Measurements from ENCODE around the gene MEGF11. TPM values are rescaled to one million over a fixed set of nuclear protein-coding genes. Genes with fewer than 3 reads are reported as not detected.

Gene MEGF11
- total RNA-seq, 1 donor from 2014 or later = not detected

DNA sequence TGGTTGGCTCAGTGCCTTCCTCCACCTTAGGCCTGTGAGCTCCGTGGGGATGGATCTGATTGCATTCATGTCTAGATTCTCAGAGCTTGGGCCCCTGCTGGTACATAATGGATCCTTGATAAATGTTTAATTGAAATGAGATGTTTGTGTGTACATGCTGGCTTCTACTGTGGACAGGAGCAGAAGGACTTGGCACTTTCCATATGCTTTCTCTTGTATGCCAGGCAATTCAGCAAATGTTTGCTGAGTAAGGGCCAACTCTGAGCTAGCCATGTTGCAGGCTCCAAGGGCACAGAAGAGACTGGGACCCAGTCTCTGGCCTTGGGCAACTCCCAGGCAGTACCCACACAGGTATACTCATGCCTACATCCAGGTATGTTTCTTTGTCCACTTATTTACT is 317.3 kb downstream of the MEGF11 start:
- intact Hi-C loops (cut with DNase I) = no loop called here
- DNase-seq = no peak
- no peak for ATAC-seq (ENCODE audit: poor library complexity)

DNA sequence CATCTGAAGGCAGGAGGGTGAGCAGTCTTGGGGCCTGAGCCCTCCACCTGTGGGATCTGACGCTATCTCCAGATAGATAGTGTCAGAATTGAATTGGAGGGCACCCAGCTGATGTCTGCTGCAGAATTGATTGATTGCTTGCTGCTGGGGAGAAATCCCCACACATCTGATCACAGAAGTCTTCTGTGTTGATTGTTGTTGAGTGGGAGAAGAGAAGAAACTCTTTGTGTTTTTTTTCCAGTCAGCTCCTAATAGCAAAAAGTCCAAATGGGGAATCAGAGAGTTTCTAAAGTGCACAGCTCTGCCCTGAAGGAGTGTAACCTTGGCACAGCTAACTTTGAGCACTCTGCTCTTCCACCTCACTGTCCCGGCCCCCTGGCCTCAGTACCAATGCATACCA is 318.2 kb downstream of the MEGF11 start:
- ATAC-seq (ENCODE audit: poor library complexity) (no peak), DNase-seq (no peak)
- intact Hi-C loops (cut with DNase I) = no loop called here

DNA sequence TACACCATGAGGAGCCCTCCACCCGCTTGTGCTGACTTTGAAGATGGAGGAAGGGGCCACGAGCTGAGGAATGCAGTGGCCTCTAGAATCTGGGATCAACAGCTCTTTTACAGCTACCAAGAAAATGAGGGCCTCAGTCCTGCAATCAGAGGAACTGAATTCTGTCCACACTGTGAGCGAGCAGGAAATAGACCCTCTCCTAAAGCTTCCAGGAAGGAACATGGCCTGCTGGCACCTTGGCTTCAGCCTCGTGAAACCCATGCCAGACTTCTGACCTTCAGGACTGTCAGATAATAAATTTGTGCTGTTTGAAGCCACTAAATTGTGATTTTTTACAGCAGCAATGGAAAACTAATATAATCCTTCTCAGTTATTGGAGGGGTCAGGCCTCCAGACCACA is 322.3 kb downstream of the MEGF11 start:
- no peak for ATAC-seq (ENCODE audit: poor library complexity)
- DNase-seq = no peak
- intact Hi-C loops (cut with DNase I) = no loop called here

DNA sequence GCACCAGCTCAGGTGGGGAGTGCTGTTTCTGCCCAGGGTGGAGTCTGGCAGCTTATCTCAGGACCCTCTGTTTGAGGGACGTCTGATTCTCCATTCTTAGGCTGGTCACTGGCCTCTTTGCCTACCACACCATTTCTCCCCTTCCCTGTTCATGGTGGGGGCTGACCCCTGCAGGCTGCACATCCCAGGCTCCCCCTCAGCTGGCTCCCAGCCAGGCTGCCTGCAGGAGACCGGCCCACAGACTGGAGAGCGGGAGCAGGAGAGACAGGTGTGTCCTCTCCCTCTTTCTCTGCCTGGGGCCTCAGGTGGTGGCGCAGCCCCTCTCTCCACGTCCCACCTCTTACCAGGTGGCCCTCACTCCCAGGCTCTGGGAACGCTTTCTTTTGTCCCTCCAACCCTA is 323.4 kb downstream of the MEGF11 start:
- no peak for DNase-seq
- no peak for ATAC-seq (ENCODE audit: poor library complexity)
- intact Hi-C loops (cut with DNase I) = no loop called here

DNA sequence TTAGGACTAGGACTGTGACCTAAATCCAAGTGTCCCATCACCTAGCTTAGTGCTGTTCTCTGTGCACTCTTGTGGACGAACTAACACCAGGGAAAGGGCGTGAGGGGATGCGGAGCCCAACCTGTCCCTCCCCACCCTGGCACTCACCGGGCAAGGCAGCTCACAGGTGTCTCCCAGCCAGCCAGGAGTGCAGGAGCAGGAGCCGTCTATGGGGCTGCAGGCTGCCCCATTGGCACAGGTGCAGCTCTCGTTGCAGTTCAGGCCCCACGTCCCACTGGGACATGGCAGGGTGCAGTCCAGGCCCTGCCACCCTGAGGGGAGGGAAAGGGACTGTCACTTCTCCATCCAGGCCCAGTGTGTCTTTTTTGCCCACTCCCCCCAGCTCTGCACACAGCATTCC is 324.0 kb downstream of the MEGF11 start:
- ATAC-seq (ENCODE audit: poor library complexity) (no peak), DNase-seq (no peak)
- intact Hi-C loops (cut with DNase I) = no loop called here

DNA sequence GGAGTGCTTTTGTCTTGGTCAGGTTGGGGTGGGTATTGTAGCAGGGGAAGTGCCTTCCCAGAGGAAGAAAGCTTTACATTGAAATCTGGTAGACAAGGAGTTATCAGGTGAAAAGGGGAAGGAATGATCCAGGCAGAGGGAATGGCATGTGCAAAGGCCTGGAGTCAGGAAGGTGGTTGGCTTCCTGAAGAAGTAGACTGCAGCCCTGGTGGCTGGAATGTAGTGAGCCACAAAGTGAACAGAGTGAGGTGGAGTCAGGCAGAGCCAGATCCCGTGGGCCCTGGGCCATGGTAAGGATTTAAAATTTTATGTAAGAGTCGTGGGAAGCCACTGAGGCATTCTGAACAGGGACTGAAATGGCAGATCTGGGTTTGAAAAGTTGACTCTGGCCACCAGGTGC is 326.0 kb downstream of the MEGF11 start:
- intact Hi-C loops (cut with DNase I) = no loop called here
- no peak for DNase-seq
- ATAC-seq (ENCODE audit: poor library complexity) = no peak

DNA sequence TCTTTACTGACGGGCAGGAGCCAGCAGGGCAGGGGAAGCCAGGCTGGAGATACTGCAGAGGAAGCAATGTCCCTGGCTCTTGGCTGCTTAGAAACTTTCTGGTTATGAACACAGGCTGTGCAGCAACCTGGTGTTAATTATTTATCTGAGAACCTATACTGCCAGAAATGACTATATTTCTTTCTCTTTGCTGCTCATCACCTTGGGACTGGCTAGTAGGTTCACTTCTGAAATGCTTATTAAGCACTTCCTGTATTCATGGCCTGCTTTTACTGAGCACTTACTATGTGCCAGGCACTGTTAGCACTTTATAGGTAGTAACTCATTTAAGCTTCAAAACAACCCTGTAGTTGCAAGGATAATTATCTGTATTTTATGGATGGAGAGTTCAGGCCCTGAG is 326.7 kb downstream of the MEGF11 start:
- ATAC-seq (ENCODE audit: poor library complexity) (no peak), DNase-seq (no peak)
- intact Hi-C loops (cut with DNase I) = no loop called here

DNA sequence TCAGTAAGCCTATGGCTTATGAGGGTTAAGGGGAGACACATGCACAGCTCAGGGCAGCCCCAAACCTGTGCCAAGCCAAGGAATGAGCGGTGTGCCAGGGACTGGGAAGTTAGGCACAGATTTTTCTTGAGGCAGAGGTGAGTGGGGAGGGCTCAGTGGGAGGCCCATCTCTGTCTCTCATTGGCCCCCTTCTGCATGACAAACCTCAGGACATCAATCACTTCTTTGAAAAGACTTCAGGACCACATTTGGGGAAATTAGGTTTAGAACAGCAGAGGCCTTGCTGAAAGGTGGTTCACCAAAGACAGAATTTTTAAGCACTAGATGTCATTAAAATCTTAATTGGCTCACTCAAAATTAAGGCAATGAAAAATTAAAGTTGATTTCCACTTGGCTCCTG is 327.1 kb downstream of the MEGF11 start:
- ATAC-seq (ENCODE audit: poor library complexity) = no peak
- intact Hi-C loops (cut with DNase I) = no loop called here
- no peak for DNase-seq

DNA sequence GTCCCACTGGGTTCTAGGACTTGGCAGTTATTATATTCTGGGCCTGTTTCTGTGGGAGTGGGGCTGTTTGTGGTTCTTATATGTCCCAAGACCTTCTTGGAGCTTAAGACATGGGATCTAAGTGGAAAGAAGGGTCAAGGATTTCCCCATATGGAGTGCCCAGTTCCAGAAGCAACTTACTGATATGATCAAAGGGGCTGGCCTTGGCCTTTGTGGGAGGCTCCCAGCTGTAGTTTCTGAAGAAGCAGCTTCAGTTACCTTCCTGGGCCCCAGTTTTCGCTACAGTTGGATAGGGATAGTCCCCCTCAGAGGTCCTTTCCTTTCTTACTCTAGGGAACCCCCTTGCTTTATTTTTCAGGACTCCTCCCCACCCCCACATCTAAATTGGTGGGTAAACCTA is 328.2 kb downstream of the MEGF11 start:
- no peak for DNase-seq
- ATAC-seq (ENCODE audit: poor library complexity) = no peak
- intact Hi-C loops (cut with DNase I) = no loop called here

DNA sequence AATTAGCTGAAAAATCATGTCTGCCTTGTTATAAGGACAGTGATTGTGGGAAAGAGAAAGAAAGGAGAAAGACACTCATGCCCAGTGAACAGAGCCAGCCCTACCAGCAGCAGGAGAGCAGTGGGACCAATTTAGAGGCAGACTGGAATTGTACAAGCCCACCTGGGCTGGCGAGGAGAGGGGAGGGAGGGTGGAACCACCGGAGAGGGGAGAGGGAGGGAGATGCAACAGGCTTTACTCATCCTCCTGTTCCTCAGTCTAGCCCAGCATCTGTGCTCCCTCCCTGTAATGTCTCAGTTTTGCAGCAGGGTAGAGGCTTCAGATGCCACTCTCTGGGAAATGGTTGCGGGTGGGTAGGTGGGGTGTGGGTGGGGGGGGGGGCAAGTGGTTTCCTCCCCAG is 329.5 kb downstream of the MEGF11 start:
- no peak for DNase-seq
- no peak for ATAC-seq (ENCODE audit: poor library complexity)
- intact Hi-C loops (cut with DNase I) = no loop called here

DNA sequence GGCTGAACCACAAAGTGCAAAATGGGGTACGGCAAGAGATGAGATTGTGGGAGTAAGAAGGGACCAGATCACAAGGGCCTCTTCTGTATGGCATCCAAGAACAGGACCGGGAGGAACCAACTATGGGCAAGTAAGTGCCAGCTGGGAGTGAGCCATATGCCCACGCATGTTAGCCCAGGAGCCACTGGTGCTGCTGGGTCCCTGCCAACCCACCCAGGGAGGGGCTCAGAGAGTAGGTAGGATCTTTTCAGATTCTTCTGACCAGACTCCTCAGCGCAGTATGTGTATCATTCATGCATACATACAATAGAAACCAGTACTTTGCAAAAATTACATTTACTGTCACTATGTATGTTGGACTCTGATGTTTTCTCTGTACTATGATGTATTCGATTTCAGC is 330.3 kb downstream of the MEGF11 start:
- DNase-seq (no peak), ATAC-seq (ENCODE audit: poor library complexity) (no peak)
- intact Hi-C loops (cut with DNase I) = no loop called here

DNA sequence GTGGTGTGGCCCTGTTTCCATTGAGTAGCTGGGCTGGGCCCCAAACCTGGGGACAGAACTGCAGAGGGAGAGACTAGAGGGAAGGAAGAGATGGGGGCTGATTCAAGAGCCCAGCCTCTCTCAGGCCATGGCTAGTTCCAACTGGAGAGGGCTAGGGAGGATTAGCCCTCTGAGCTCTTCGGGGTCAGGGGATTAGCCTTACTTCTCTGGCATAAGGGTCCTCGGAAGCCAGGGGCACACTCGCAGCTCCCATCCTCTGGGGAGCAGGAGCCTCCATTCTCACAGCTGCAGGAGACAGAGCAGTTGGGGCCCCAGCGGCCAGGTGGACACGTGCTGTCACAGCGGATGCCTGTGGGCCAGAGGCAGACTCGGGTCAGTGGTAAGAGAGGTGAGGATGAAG is 330.9 kb downstream of the MEGF11 start:
- DNase-seq = no peak
- ATAC-seq (ENCODE audit: poor library complexity) = no peak
- intact Hi-C loops (cut with DNase I) = no loop called here

DNA sequence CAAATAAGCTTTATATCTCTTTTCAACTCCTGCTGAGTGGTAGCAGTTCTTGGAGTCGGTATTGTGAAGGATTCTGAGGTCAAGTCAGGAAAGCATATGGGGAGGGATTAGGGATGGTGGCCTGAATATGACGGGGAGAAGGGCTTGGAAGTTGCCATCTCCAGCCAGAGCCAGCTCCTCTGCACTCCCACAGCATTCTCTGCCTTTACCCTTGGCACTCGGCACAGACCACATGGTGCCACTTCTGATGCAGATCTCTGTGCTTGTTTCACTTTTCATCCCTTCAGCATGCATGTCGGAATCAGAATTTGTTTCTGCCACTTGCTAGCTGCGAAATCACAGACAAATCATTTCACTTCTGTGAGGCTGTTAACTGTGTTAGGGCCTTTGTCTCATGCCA is 331.8 kb downstream of the MEGF11 start:
- ATAC-seq (ENCODE audit: poor library complexity) = no peak
- intact Hi-C loops (cut with DNase I) = no loop called here

DNA sequence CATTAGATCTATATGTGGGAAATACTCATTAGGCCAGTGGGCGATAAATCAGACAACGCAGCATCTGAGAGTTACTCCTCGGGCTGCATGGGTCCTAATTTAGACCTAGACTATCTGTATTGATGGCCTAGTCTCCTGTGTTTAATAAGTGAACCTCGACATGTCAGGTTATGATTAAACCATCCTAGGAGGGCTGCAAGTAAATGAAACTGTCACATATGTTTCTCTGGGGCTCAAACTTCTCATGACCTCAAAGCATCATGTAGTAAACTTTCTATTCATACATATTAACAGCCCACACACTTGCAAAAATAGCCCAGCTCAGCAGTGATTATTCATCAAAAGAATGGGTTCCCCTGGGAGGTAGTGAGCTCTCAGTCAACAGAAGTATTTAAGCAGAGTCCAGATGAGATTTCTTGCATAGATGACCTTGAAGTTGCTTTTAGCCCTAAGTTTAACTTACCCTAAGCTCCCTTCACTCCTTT is 332.7 kb downstream of the MEGF11 start:
- intact Hi-C loops (cut with DNase I) = no loop called here
- DNase-seq (no peak), ATAC-seq (ENCODE audit: poor library complexity) (no peak)

More for the DNA sequence above, 331.8 kb downstream of the MEGF11 start:
- no peak for DNase-seq

DNA sequence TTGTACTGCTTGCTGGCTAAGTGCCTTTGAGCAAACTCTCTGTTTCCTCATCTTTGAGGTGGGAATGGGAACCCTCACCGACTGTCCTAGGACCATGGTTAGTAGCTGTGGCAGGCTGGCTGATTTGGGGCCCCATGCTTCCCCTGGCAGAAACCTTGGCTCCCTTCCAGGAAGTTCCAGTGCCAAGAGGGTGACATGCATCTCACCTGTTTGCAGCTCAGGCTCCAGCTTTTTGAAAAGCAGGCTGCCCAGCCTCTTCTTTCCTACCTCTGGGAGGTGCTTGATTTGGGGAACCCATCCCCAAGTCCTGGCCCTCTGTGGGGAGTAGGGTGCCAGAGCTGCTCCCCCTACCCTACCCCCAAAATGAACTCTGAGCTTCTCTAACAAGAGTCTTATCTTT is 333.4 kb downstream of the MEGF11 start:
- intact Hi-C loops (cut with DNase I) = no loop called here
- ATAC-seq (ENCODE audit: poor library complexity) = no peak
- no peak for DNase-seq

DNA sequence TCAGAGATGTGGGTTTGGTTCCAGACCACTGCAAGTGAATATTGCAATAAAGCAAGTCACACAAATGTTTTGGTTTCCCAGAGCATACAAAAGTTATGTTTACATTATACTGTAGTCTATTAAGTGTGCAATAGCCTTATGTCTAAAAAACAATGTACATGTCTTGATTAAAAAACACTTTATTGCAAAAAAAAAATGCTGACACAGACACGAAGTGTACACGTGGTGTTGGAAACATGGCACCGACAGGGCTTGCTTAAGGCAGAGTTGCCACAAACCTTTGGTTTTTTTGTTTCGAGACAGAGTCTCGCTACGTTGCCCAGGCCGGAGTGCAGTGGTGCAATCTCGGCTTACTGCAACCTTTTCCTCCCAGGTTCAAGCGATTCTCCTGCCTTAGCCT is 334.2 kb downstream of the MEGF11 start:
- no peak for ATAC-seq (ENCODE audit: poor library complexity)
- intact Hi-C loops (cut with DNase I) = loop anchor here (5.0 kb wide), 1 partner anchor 373 kb away; the partner anchor contains the start of gene DIS3L

DNA sequence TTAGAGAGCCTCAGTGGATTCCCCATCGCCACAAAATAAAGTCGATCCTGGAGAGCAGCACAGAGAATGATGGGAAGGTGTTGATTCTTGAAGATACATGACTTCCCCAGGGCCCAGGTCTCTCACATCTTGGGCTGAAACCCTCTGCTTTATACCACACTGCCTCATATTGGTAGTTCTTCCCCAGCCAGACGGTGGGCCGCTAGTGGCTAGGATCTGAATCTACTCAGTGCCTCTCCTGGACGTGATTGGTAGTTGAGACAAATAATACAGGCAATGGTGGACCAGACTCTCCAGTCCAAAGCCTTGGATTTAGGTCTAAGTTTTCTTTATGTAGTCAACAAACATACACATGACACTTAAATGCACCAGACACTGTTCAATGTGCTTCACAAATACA is 334.6 kb downstream of the MEGF11 start:
- intact Hi-C loops (cut with DNase I) = loop anchor here (5.0 kb wide), 1 partner anchor 373 kb away; the partner anchor contains the start of gene DIS3L
- DNase-seq = no peak
- no peak for ATAC-seq (ENCODE audit: poor library complexity)

More for the DNA sequence above, 334.2 kb downstream of the MEGF11 start:
- DNase-seq = no peak

DNA sequence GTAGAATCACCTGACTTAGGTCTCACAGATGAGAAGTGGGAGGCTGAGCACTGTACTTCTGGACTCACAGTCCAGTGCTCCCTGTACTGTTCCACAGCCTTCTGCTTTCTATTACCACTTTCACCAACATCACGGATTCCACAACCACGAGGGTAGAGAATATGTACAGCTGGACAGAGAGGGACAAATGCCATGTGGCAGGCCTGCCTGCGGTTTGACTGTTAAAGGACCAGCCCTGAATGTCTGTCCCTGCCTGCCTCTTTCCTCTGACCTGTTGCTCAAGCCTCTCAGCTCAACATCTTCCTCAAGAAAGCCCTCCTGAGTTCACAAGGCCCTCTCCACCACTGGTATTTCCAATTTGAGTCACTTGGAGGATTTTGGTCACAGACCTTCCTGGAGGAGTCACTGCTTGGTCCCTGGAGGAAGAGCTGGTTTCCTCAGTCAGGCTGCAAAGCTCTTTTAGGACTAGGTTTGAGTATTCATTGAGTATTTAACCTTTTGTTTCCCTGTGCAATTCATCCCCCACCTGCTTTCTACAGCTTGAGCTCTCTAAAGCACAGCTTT is 335.1 kb downstream of the MEGF11 start:
- intact Hi-C loops (cut with DNase I) = loop anchor here (5.0 kb wide), 1 partner anchor 374 kb away; the partner anchor contains the start of gene DIS3L
- DNase-seq = no peak
- ATAC-seq (ENCODE audit: poor library complexity) = no peak

DNA sequence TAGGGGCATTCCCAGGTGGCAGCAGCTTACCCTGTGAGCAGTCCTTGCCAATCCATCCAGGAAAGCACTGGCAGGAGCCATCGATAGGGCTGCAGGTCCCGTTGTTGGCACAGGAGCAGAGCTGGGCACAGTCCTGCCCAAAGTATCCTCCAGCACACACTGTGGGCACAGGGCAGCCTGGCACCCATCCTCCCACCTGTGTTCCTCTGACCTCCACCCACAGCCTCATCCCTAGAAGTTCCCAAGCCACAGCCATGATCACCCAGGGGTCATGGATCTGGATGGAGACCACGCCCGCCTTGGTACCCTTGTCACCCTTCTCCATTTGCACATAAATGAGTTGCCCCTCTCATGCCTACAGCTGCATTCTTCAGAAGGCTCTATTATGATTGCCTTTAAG is 335.6 kb downstream of the MEGF11 start:
- ATAC-seq (ENCODE audit: poor library complexity) = no peak
- intact Hi-C loops (cut with DNase I) = loop anchor here (5.0 kb wide), 1 partner anchor 374 kb away; the partner anchor contains the start of gene DIS3L
- DNase-seq = no peak

DNA sequence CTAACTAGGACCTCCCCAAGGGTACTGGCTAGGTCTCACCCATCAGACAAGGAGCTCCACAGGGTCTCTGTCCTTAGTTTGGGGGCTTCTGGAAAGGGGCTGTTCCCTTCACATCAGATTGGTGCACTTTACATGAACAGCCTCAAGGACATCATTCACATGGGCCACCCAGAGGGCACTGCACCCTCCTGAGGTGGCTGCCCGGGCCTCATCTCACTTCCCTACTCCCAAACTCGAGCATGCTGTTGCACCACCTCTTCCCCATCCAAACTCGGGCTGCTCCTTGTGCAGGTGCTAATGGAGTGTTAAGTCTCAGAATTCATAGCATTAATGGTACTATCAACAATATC is 336.2 kb downstream of the MEGF11 start:
- DNase-seq (no peak), ATAC-seq (ENCODE audit: poor library complexity) (no peak)
- intact Hi-C loops (cut with DNase I) = loop anchor here (5.0 kb wide), 1 partner anchor 375 kb away; the partner anchor contains the start of gene DIS3L

Measured in Right ventricle myocardium superior (tissue), 1 donor.